Activated CD4-positive, CD25-positive, alpha-beta regulatory T cell (primary cell): ENCODE data around the gene TMPRSS7.

Source experiments
- DNase-seq, 4 experiments: peaks; one replicate each; lab custom pipeline; 2025; lab: John Stamatoyannopoulos, UW

The TMPRSS7 gene

DNA sequence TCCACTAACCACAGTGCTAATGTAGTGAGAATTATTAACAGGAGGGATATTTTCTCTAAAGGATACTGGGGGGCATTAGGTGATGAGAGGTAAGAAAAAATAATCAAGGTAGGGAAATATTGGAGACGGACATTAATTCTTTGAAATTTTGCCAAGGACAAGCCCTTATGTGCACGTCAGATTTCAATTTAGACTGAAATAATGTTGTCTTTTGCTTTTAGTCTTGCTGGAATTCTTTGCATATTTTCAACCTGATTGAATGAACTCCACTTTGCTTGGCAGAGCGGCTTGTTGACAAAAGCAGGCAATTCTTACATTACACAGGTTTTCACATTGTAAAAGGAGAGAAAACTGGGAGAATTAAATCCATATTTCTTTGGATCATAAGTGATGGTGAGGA is 26.6 kb downstream of the TMPRSS7 start:
- DNase-seq = no peak

DNA sequence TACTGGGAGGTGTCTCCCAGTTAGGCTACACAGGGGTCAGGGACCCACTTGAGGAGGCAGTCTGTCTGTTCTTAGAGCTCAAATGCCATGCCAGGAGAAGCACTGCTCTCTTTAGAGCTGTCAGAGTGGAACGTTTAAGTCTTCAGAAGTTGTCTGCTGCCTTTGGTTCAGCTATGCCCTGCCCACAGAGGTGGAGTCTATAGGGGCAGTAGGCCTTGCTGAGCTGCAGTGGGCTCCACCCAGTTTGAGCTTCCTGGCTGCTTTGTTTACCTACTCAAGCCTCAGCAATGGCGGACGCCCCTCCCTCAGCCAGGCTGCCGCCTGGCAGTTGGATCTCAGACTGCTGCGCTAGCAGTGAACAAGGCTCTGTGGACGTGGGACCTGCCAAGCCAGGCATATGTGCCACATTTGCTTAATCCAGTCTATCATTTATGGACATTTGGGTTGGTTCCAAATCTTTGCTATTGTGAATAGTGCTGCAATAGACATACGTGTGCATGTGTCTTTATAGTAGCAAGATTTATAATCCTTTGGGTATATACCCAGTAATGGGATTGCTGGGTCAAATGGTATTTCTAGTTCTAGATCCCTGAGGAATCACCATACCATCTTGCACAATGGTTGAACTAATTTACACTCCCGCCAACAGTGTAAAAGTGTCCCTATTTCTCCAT is 38.0 kb downstream of the TMPRSS7 start:
- DNase-seq = peak in 2 of 4 experiments; percentile 43 to 57

DNA sequence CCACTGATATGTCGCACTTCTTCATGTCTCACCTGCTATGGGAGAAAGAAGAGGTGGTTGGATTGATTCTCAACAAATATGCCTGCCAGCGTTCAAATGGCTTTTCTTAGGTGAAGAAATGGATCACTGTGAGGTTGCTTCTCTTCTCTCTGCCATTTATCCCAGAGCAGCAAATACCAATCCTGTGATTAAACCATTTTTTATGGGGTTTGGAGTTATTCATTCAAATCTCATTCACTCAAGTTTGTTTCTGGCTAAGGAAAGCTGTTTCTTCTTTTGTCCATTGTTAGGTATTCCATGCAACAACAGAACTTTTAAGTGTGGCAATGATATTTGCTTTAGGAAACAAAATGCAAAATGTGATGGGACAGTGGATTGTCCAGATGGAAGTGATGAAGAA is 39.5 kb downstream of the TMPRSS7 start:
- DNase-seq = no peak

DNA sequence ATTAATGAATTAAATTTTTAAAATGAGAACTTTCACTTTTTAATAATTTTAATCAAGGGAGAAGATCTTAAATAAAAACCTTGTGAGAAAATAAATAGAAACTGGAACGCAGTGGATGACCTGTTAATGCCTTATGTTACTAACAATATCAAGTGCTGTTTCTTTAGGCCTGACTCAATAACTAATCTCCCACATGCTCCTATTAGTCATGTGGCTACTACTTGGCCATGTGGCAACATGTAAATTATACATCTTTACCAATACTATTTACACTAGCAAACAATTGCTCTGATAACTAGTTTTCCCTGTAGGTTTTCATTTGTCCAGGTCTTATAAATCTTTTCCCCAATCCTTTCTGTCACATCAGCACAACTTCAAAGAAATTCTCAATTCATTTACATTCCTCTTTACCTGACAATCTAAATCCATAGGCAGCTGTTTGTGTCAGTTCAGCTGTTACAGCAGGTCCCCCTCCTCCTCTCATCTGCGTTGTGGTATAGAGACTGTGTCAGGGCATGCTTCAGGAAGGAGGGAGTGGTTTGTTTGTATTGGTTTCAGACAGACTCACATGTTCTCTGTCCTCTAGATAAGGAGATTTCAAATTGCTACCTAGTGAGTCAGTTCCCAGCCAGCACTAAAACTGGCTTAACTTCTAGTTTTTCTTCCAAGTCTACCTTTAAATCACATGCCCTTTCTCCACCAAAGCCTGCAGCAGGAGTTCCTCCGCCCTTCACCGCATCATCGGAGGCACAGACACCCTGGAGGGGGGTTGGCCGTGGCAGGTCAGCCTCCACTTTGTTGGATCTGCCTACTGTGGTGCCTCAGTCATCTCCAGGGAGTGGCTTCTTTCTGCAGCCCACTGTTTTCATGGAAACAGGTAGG is 40.3 kb downstream of the TMPRSS7 start:
- no peak for DNase-seq

DNA sequence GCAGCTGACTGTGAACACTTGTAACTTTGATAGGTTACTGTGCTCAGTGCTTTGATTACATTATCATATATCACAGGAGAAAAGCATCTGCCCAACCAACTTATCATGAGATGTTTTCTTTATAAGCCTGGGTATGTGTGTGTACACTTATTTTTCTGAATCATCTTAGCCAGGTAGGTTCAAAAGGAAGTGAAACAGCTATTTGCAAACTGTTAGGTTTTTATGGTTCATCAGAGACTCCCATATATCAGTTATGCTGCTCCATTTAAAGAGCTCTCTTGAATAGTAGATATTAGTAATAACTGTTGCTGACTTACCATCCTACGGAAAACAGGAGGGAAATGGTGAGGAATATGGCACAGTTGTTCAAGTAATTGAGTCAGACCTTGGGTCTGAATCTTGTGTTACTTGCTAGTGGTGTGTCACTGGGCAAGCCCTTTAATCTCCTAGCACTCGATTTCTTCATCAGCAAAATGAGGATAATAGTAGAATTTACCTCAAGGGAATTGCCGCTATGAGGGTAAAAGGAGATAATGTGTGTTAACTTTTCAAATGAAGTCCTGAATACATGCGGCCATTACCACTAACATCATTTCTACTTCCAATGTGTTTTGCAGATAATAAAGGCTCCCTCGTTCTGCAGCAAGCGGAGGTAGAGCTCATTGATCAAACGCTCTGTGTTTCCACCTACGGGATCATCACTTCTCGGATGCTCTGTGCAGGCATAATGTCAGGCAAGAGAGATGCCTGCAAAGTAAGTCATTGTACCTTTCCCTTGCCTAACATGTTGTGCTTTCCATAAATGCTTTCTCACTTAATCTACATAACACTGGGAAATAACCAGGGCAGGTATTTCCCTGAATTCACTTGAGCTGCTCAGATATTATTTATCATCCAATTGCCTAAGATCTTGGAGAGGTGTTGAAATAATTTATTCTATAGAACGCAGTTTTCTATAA is 43.9 kb downstream of the TMPRSS7 start:
- no peak for DNase-seq

DNA sequence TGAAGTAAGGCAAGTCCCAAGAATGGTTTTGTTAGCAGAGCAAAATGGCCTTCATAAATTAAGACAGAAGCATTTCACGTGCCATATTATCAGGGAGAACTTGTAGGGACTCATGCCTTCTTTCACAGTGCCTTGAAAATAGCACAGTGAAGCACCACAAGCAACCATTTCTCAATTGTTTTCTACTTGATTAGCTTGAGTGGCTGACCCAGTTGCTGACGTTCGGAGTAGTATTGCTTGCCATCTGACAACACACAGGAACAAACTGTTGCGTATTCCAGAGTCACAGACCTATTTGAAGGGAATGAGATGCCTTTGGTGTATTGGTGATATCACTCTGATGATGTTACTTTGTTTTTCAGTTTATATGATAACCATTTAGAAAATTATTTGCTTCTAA is 48.7 kb downstream of the TMPRSS7 start:
- no peak for DNase-seq

DNA sequence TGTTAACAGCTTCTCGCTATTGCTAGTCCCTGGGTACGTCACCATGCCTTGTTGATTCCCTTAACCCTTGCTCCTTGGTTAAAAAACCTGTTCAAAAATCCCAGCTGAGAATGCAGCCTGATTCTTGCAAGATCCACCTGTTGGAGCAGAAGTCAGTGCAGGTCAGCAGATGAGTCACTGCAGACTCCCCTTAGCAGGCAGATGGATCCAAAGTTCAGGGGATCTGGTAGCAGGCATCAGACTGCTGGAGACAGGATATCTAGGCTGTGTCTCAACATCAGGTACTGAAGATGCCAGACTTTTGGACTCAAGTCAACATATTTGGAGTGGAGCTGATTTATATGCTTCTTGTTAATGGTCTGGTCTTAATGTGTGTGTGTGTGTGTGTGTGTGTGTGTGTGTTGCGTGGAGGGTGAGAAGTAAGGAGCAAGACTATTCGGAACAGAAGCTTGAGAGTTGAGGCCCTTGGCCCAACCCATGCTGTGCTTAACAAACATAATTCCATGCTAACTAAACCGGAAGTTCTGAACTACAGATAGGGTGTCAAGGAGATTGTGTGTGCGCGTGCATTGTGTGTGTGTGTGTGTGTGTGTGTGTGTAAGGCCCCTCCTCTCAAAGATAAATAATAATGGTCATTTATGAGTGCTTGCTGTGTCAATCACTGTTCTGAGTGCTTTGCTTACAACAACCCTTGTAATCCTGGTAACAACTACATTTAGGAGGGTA is 50.6 kb downstream of the TMPRSS7 start:
- DNase-seq = no peak

DNA sequence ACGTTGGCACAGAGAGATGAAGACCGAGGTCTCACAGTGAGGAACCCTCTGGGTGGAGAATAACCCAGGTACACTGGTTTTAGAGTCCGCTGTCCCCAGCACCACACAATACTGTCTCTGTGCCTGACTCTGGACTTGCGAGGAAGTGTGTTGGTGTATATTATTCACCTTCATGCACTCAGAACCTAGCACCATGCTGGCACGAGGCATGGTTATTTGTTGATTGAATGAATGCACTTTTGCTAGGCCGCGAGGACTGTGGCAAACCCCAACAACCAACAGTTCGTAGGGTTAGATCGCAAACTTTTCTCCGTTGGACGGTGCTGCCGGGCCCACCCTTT is 51.2 kb downstream of the TMPRSS7 start:
- no peak for DNase-seq

DNA sequence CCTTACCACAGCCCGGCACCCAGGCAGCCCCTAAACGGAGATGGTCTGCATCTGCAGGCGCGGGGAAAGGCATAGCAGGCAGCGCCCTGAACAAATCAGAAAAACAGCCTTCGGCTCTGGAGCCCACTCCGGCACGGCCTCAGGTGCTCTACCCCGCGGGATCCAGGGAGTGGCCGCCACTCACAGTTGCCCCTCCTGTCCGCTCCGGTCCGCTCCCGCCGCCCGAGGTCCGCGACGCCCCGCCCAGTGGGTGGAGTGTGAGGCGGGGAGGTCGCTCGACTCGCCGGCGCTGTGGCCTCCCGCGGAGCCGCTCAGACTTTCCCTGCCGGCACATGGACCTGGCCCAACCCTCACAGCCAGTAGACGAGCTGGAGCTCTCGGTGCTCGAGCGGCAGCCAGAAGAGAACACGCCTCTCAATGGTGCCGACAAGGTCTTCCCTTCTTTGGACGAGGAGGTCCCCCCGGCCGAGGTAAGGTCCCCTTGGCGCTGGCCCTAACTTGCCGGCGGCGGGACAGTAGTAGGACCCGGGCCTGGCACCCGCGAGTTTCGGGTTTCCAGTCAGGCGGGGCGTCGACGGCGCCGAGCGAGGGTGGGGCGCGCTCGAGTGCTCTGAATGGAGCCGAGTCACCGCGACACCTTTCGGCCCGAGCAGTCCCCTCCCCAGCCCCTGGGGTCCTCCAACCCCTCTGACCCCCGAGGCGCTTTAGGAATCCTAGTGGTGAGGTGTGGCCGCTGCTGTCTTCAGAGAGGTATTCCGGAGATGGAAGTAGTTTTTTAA is 51.7 kb downstream of the TMPRSS7 start, which contains the start of gene C3orf52:
Gene C3orf52 (plus strand): TSS at position 314 of the 779 bp plus-strand sequence. CDS start 19 bp downstream, at position 333.
- peak; percentile 6 to 17 (median 12) for DNase-seq

DNA sequence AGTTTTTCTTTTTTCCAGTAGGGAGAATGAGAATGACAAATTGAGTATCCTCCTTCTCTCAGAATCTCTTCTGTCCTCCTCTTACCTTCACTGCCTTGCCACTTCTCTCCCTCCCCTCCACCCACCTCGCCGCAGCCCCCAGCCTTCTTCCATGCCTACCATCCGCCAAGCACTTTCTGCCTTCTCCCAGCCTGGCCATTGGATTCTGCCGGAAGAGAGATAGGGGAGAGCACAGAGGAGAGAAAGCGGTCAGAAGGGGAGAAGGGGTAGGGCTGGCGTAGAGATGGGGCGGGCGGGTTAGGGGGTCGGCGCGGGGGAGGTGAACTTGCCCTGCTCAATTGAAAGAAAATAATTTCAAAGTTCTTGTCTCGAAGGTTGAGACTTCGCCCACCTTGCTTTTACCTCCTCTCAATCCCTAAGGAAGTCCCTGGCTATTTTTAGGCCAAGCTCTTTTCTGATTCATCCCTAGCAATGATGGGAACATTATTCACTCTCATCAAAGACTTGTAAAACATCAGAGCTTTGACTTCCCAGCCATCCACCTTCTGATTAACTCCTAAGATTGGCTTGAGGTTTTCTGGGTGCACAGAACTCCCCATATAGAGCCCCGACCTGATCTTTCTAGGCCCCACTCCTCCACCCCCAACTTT is 52.5 kb downstream of the TMPRSS7 start:
- DNase-seq = no peak

DNA sequence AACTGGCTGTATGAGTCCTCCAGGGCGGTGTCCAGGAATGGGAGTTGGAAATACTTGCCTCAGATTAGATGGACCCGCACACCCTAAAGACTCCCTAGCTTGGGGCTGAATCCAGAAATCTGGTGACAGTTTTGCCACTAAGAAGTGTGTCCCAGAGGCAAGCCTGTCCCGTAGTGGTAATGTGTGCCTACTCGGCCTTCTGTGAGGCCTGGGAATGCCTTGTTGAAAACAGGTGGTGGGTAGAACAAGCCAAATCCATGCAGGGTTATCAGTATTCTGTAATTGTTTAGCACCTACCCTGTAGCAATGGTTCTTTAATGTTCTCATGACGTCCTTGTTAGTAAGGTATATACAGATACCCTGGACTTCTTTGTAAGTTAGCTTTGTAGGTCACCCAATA is 53.2 kb downstream of the TMPRSS7 start:
- DNase-seq = no peak

DNA sequence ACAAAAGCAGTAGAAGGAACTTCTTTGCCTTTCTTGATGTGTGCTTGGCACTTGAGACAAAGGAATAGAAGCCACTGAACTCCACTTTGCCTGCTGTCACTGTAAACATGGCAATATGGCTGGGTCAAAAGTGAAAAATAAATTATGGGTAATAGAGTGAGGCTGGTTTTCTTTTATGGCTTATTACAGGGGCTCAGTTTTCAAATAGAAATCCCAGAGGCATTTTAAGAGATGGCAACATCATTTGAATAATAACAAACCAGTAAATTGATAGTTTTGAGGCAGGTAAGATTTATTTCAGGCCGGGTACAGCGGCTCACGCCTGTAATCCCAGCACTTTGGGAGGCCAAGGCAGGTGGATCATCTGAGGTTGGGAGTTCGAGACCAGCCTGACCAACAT is 54.4 kb downstream of the TMPRSS7 start:
- no peak for DNase-seq

DNA sequence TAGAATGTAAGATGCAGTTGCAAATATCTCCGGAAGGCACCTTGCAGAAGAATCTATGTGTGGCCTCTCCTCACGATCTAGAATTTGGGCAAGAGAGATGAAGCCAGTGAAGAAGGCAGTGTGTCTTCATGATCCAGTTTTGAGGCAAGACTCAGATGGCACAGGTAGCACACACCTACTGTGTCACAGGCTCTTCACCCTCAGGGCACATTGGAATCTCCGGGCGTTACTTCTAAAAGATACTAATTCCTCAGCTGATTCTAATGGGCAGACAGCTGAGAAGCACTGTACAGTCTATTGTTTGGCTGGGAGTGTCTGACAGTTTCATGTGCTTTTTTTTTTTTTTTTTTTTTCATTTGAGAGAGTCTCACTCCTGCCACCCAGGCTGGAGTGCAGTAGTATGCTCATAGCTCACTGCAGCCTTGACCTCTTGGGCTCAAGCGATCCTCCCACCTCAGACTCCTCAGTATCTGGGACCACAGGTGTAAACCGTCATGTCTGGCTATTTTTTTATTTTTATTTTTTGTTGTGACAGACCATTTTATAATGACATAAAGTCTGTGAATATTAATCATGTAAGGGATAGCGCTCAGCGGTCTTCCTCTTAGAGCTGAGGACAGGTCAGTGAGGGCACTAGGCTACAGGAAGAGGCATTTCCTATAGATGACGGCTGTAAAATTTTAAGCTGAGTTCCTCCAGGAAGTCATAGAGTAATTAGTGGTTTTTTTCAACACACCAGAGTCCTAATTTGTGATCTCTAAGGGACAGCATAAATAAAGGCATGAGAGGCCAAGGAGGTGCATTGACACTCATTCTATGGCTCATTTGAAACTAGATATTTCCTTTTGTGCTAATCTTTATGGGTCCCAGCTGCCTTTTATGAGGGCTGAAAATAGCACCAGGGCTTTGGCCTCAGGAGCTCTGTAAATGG is 55.7 kb downstream of the TMPRSS7 start:
- DNase-seq = no peak

DNA sequence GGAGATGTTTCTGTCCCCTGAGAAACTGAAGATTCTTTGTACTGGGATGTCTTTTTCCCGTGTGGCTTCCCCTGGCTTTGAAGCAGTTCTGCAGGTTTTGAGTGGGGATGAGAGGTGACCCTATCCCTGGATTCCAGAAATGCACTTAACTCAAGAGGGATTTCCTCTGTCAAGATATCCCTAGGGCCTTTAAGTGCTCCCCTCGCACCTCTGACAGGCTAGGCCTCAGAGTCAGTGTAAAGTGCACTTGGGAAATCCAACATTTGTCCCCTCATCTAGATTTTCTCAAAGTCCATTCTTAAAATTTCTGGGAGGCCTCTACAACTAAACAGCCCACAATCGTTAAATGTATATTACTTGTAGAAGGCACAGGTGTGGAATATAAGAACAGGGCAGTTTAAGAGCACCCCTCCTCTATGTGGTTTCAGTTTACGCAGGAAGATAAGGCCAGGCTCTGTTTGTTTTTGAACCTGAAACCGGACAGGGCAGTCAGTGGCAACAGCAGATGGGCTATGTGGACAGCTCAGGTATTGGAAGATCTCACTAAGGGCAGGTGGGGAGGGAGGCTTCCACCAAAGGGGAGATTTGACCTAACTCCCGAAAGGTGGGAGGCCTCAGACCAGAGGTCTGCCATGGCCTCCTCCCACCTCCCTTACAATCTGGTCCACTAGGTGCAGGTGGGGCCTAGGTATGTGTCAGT is 56.5 kb downstream of the TMPRSS7 start:
- no peak for DNase-seq

DNA sequence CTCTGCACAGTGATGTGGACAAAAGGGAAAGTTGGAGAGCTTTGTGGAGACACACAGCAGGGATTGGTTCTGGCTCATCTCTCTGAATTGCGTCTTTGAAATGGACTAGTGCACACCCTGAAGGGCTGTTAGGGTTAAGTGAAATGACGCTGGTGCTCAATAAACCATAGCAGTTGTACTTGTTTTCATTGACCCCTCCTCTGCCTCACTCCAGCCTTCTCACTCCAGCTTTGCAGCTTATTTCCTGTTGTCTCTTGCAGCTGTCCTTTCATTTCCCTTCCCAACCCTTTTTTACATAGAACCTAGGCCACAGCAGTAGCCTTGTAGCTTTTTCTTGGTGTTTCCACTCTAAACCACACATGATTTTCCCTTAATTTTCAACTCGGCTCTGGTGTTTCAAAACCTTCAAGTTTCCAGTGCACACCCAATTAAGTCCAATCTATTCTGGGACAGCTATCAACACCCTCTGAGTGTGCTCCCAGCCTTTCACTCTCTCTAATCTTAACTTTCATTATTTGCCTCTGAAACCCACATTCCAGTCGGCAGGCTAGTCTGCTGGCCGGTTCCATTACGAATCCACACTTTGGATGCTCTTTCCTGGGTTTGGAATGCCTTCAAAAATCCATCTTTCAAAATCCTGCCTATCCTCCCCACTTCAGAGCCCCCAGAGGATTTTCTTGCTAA is 58.1 kb downstream of the TMPRSS7 start:
- DNase-seq = no peak

DNA sequence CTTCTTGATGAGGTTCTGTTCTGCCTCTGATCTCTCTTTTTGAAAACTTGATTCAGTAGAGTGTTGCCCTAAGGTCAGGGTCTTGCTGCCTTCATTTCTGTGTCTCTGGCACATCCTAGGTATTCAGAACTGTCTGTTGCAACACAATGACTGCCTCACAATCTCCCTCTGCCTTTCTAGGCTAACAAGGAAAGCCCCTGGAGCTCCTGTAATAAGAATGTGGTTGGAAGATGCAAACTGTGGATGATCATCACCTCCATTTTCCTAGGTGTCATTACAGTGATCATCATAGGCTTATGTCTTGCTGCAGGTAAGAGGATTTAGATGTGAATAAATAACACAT is 58.6 kb downstream of the TMPRSS7 start:
- no peak for DNase-seq

DNA sequence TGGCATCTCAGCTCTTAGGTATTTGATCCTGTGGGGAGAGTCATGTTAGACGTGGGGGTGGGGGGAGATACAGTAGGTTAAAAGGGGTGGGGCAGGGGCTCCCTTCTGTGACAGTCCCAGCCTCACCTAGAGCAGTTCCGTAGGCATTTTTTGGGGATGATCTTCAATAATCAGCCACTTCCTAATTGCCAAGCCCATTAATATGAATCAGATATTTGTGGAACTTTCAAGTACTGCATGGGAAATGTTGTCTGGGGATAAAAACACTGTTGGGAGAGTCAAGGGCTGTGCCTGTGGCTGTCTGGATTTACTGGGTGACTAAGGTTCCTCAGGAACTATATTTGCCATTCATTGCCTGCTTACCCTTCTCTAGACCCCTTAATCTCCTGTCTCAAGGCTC is 61.2 kb downstream of the TMPRSS7 start:
- DNase-seq = no peak

DNA sequence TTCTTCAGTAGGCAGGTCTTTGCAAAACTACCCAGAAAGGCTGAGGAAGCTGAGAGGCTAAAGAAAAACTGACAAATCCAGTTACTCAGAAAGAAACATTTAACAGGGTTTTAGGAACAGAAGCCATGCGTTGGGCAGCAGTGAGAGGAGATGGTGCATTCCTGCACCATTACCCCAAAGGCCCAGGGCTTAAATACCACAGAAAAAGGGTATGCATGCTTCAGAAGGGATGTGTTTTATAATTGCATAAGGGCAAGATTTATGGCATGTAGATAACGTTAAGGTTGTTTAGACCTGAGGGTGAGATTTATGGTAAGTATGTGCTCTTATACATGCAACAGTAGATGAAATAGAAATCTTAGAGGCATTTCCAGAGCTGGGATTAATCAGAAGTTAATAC is 61.6 kb downstream of the TMPRSS7 start:
- no peak for DNase-seq
